Omental fat pad (tissue), 4 donors: ENCODE results near the gene MLEC. TPM values are rescaled to one million over a fixed set of nuclear protein-coding genes. Genes with fewer than 3 reads are reported as not detected.
"Not testable (repeated sequence)": the region's sequence is repeated elsewhere in the genome, so short reads cannot be mapped to it uniquely, and the experiment has no call there.

Experiments
- ATAC-seq: fragments of 150-250 bp; one replicate; pipeline ENCODE4 v1.9.1; 2016; ENCODE audit warnings: mild to moderate bottlenecking, moderate library complexity; ENCODE audit not compliant: low FRiP score
- DNase-seq: peaks from one replicate; pipeline ENCODE4 v3.0.0-alpha.2; 2019; ENCODE audit warnings: low spot score
- CTCF ChIP-seq, 3 donors: fragments of 450-650 bp; IDR thresholded peaks; one replicate each; pipeline ENCODE4 v1.5.1; 2016 to 2017; ENCODE audit warnings: antibody characterized with exemption in 3 of 3, mild to moderate bottlenecking in 3 of 3, moderate library complexity in 2 of 3
- total RNA-seq, 4 donors: library from RNA; depleted of rRNA; stranded (reverse); fragments of >200 nt; gene quantifications; one replicate each; pipeline ENCODE4 v1.1.0, GENCODE V29; 2016

The MLEC gene
- total RNA-seq, 4 donors from 2014 or later: 84.8 to 121 (median 91.7) TPM

- ATAC-seq (no peak), DNase-seq (no peak)
- TF ChIP-seq CTCF (IDR thresholded peaks at IDR 0.05): no peak
Observed at GRCh38 chr12:120725151-120725658, 38.3 kb downstream of the MLEC start.

- DNase-seq (peak; percentile 57), ATAC-seq (peak; percentile 99)
- no peak for TF ChIP-seq CTCF (IDR thresholded peaks at IDR 0.05)
Observed at GRCh38 chr12:120725659-120726509, 38.9 kb downstream of the MLEC start, which contains the start of gene ACADS. ACADS (plus strand) TSS chr12:120725826; CDS start chr12:120725886, 60 bp downstream.

GRCh38 chr12:120726510-120726793 lies 39.5 kb downstream of the MLEC start:
- ATAC-seq (no peak), DNase-seq (no peak)
- TF ChIP-seq CTCF (IDR thresholded peaks at IDR 0.05): no peak

- ATAC-seq (no peak), DNase-seq (no peak)
- no peak for TF ChIP-seq CTCF (IDR thresholded peaks at IDR 0.05)
Observed at GRCh38 chr12:120726961-120727360, 40.0 kb downstream of the MLEC start.

- not testable (repeated sequence) for DNase-seq, ATAC-seq
Observed at GRCh38 chr12:120732198-120732597, 45.2 kb downstream of the MLEC start.

- TF ChIP-seq CTCF (IDR thresholded peaks at IDR 0.05): no peak
- ATAC-seq (no peak), DNase-seq (no peak)
Observed at GRCh38 chr12:120733574-120733973, 46.6 kb downstream of the MLEC start.

GRCh38 chr12:120734210-120734609 lies 47.3 kb downstream of the MLEC start:
- ATAC-seq (no peak), DNase-seq (no peak)
- TF ChIP-seq CTCF (IDR thresholded peaks at IDR 0.05): no peak
